ENCODE data around the gene VWA5B2. TPM values are rescaled to one million over a fixed set of nuclear protein-coding genes. Genes with fewer than 3 reads are reported as not detected.

VWA5B2 gene
- total and polyA plus RNA-seq, 2 of the 13 experiments (the other 11 are each of a cell fraction or from before 2014, with no cell fraction given): 0.03 to 0.04 TPM

GRCh38 chr3:184239221-184239620 is 9.8 kb downstream of the VWA5B2 start:
- H3K79me2 ChIP-seq (ENCODE audit: insufficient read depth, low read length): no peaks in the 10 kb centered on the region
- no peak overlapping the region for H3K27ac ChIP-seq (ENCODE audit: extremely low read length, insufficient read depth, low read length)
- ATAC-seq: no peak
- H3K4me3 ChIP-seq (replicated peaks in 1 of 3; ENCODE audit: insufficient read depth in 1 of 3, low read depth in 2 of 3, low read length in 3 of 3): no peak overlapping the region
- no peak overlapping the region for H3K4me2 ChIP-seq (ENCODE audit: low read depth, low read length)
- intact Hi-C loops (cut with micrococcal nuclease; ENCODE audit: unreplicated experiment): no loop called here
- H2AFZ ChIP-seq (ENCODE audit: low read length): no peak overlapping the region
- WGBS (ENCODE audit: low lambda C conversion rate): 14% methylated on average over 1 of the region's 8 CpGs
- in situ Hi-C loops (cut with HindIII; ENCODE audit: extremely low pct_ligation_motif_present, low pct_unique_long_range_greater_than_20kb): no loop called here
- no peak for DNase-seq (ENCODE audit: low spot score)
- FAIRE-seq: no peak
- TF ChIP-seq ATM (IDR thresholded peaks at IDR 0.05; ENCODE audit: borderline replicate concordance): no peak
- TF ChIP-seq KDM4B (CRISPR knock-in tag; IDR thresholded peaks at IDR 0.05): no peak
- TF ChIP-seq SNAI1 (CRISPR knock-in tag; IDR thresholded peaks at IDR 0.05; ENCODE audit: borderline replicate concordance): no peak
- TF ChIP-seq E2F2 (CRISPR knock-in tag; IDR thresholded peaks at IDR 0.05; ENCODE audit: borderline replicate concordance): no peak
- no peak for TF ChIP-seq UBTF (CRISPR knock-in tag; IDR thresholded peaks at IDR 0.05)
- no peak for TF ChIP-seq ZMYM4 (CRISPR knock-in tag; IDR thresholded peaks at IDR 0.05)
- no peak for TF ChIP-seq SPEN (CRISPR knock-in tag; IDR thresholded peaks at IDR 0.05; ENCODE audit: low read depth)
- TF ChIP-seq ZNF747 (CRISPR knock-in tag; IDR thresholded peaks at IDR 0.05; ENCODE audit: borderline replicate concordance): no peak
- no peak for TF ChIP-seq BATF2 (CRISPR knock-in tag; IDR thresholded peaks at IDR 0.05)
- TF ChIP-seq HOXA7 (CRISPR knock-in tag; IDR thresholded peaks at IDR 0.05): no peak
- TF ChIP-seq AKAP8 (CRISPR knock-in tag; IDR thresholded peaks at IDR 0.05): no peak
- no peak for TF ChIP-seq ZNF749 (CRISPR knock-in tag; IDR thresholded peaks at IDR 0.05; ENCODE audit: borderline replicate concordance)
- TF ChIP-seq KAT8 (CRISPR knock-in tag; IDR thresholded peaks at IDR 0.05): no peak
- peaks cover 8 to 46% of the 10 kb centered on the region in 2 experiments; a peak in 4 of 5 replicates for H3K27me3 ChIP-seq (ENCODE audit: control insufficient read depth in 1 of 2, insufficient read depth in 2 of 2, low read length in 2 of 2)
- H3K4me1 ChIP-seq (ENCODE audit: insufficient read depth, low read length): peaks cover 24% of the 10 kb centered on the region
- H3K36me3 ChIP-seq (replicated peaks in 1 of 2; ENCODE audit: control insufficient read depth in 1 of 2, insufficient read depth in 2 of 2, low read length in 2 of 2): peaks cover 9 to 12% of the 10 kb centered on the region in 2 experiments
- H3K9ac ChIP-seq (ENCODE audit: insufficient read depth, low read depth, low read length): no peak overlapping the region
- CTCF ChIA-PET (ENCODE audit: low intra/inter-chr PET ratio, low total read pairs): no interaction called here
- BruUV-seq (replicated peaks): no TSS peak
- peaks cover 4% of the 10 kb centered on the region for H4K20me1 ChIP-seq (ENCODE audit: insufficient read depth, low read length)
- POLR2A ChIA-PET: interaction anchor here (1.3 kb wide), 1 partner anchor 12 kb away, joined by 3 read pairs; no protein-coding TSS in a partner anchor
- H3K9me3 ChIP-seq (ENCODE audit: low read length): no peaks in the 10 kb centered on the region

All from HepG2 (cell line).